Endothelial cell of umbilical vein (primary cell): Measurements from ENCODE around the gene C6orf136. TPM values are rescaled to one million over a fixed set of nuclear protein-coding genes. Genes with fewer than 3 reads are reported as not detected.

ENCODE experiments used
- BruUV-seq: library from RNA; stranded (reverse); fragments of 400-500 nt; replicated peaks from 2 replicates; lab custom pipeline; 2021; lab: Mats Ljungman, UMichigan
- CTCF ChIA-PET: fragments of 300-600, 350-600 bp; sonication (Branson Sonifier 250); formaldehyde crosslinking; loops from one replicate; lab custom pipeline; 2021; ENCODE audit warnings: antibody characterized with exemption, inconsistent platforms; lab: Charles Lee
- POLR2A ChIA-PET: fragments of 300-600, 350-600 bp; sonication (Branson Sonifier 250); formaldehyde crosslinking; loops from one replicate; lab custom pipeline; 2021; ENCODE audit warnings: antibody characterized with exemption, inconsistent platforms; lab: Charles Lee
- DNase-seq: peaks from one replicate; pipeline ENCODE4 v3.0.0-alpha.2; 2011; ENCODE audit warnings: low read depth, low spot score
- FAIRE-seq: peaks from 2 replicates; lab custom pipeline; 2011; peaks lifted over from hg19 to GRCh38; lab: Jason Lieb, UNC
- H2AFZ ChIP-seq: 2 replicates; pipeline ENCODE4 v1.6.0; 2012; ENCODE audit warnings: low read depth, low read length, control low read depth, inconsistent platforms
- H3K27ac ChIP-seq: 2 replicates; pipeline ENCODE4 v1.5.1; 2011; ENCODE audit warnings: low read depth, mild to moderate bottlenecking, control low read depth, low read length, moderate library complexity; ENCODE audit not compliant: insufficient read depth
- H3K27me3 ChIP-seq, 2 experiments: 2 replicates each; pipeline versions ENCODE4 v1.6.0 to v1.6.1; 2011; ENCODE audit warnings: low read length in 2 of 2, mixed read lengths in 1 of 2; ENCODE audit not compliant: control insufficient read depth in 2 of 2, insufficient read depth in 2 of 2
- H3K36me3 ChIP-seq, 2 experiments: 2 replicates in 1 of 2; 3 replicates in 1 of 2; pipeline ENCODE4 v1.5.1; 2011; ENCODE audit warnings: low read length in 2 of 2, mild to moderate bottlenecking in 1 of 2, moderate library complexity in 1 of 2; ENCODE audit not compliant: control insufficient read depth in 2 of 2, insufficient read depth in 2 of 2; ENCODE audit errors: extremely low read depth in 1 of 2
- H3K4me1 ChIP-seq: 3 replicates; pipeline ENCODE4 v1.5.1; 2011; ENCODE audit warnings: mild to moderate bottlenecking, low read length; ENCODE audit not compliant: control insufficient read depth, insufficient read depth; ENCODE audit errors: extremely low read depth
- H3K4me2 ChIP-seq: 2 replicates; pipeline ENCODE4 v1.6.1; 2011; ENCODE audit warnings: low read length, control low read depth, mixed read lengths; ENCODE audit not compliant: insufficient read depth
- H3K4me3 ChIP-seq, 3 experiments: fragments of 200-600 bp in 1 of 3; sonication (generic), shearing (Covaris generic) in 1 of 3; replicated peaks in 1 of 3; 2 replicates each; pipeline ENCODE4 v1.5.1; 2011 to 2016; ENCODE audit warnings: control low read depth in 3 of 3, low read length in 3 of 3, mild to moderate bottlenecking in 2 of 3, inconsistent platforms in 1 of 3, low read depth in 1 of 3, moderate library complexity in 1 of 3; ENCODE audit not compliant: insufficient read depth in 1 of 3
- H3K79me2 ChIP-seq: 2 replicates; pipeline ENCODE4 v1.6.0; 2012; ENCODE audit warnings: low read length, inconsistent platforms; ENCODE audit not compliant: control insufficient read depth, insufficient read depth
- H3K9ac ChIP-seq: replicated peaks from 2 replicates; pipeline ENCODE3; 2011; ENCODE audit warnings: low read length, control low read depth; ENCODE audit not compliant: insufficient read depth; ENCODE audit errors: extremely low read depth
- H3K9me1 ChIP-seq: replicated peaks from 3 replicates; pipeline ENCODE4 v1.6.0; 2011; ENCODE audit warnings: mild to moderate bottlenecking, low read length; ENCODE audit not compliant: control insufficient read depth, insufficient read depth; ENCODE audit errors: extremely low read depth
- H3K9me3 ChIP-seq: replicated peaks from 2 replicates; pipeline ENCODE4 v1.5.1; 2012; ENCODE audit warnings: low read length, inconsistent platforms; ENCODE audit not compliant: control insufficient read depth, insufficient read depth
- H4K20me1 ChIP-seq: replicated peaks from 2 replicates; pipeline ENCODE3; 2011; ENCODE audit warnings: mild to moderate bottlenecking, low read length; ENCODE audit not compliant: control insufficient read depth, insufficient read depth; ENCODE audit errors: extremely low read depth
- CTCF ChIP-seq, 2 donors: IDR thresholded peaks; 1 replicate in 1 of 2; 2 replicates in 1 of 2; pipeline ENCODE4 v1.5.1; 2011; ENCODE audit warnings: low read length in 2 of 2, mild to moderate bottlenecking in 2 of 2, moderate library complexity in 2 of 2, control low read depth in 1 of 2, inconsistent platforms in 1 of 2, low read depth in 1 of 2; ENCODE audit not compliant: insufficient read depth in 1 of 2; ENCODE audit errors: extremely low read depth in 1 of 2
- EZH2 ChIP-seq: IDR thresholded peaks from 2 replicates; pipeline ENCODE4 v1.6.1; 2012; ENCODE audit warnings: borderline replicate concordance, low read depth, mild to moderate bottlenecking, moderate library complexity, low read length, inconsistent platforms; ENCODE audit not compliant: severe bottlenecking
- FOS ChIP-seq: IDR thresholded peaks from 2 replicates; pipeline ENCODE4 v1.6.1; 2011; ENCODE audit warnings: mild to moderate bottlenecking, low read length, moderate library complexity, borderline replicate concordance; ENCODE audit not compliant: insufficient read depth
- MYC ChIP-seq: IDR thresholded peaks from one replicate; pipeline ENCODE4 v1.6.1; 2011; ENCODE audit warnings: mild to moderate bottlenecking, low read depth, low read length
- POLR2AphosphoS5 ChIP-seq: IDR thresholded peaks from 2 replicates; pipeline ENCODE4 v1.6.1; 2012; ENCODE audit warnings: low read depth, mild to moderate bottlenecking, control low read depth, low read length, moderate library complexity; ENCODE audit not compliant: insufficient read depth
- dilution Hi-C: fragments of 300-500 bp; cut with MboI; formaldehyde crosslinking; loops from one replicate; pipeline ENCODE4 v1.15.0; 2019; ENCODE audit warnings: low sequenced_read_pairs; ENCODE audit not compliant: extremely low pct_ligation_motif_present
- intact Hi-C: fragments of 100-400 bp; cut with micrococcal nuclease; formaldehyde crosslinking; loops from one replicate; pipeline ENCODE4 v1.10.0; 2022
- polyA plus RNA-seq, 4 experiments: library from polyadenylated mRNA; depleted of rRNA in 3 of 4; stranded (reverse) in 3 of 4; unstranded in 1 of 4; fragments of >200 nt; gene quantifications; 2 replicates each; pipeline versions ENCODE4 v1.2.1 to v1.2.3, GENCODE V29; 2011 to 2012; ENCODE audit warnings: missing spikeins in 1 of 4
- total RNA-seq: library from RNA; stranded (reverse); gene quantifications from 2 replicates; pipeline ENCODE4 v1.2.3, GENCODE V29; 2021

C6orf136 gene
- total and polyA plus RNA-seq, 2 donors (not counting 3 experiments of a cell fraction or from before 2014, with no cell fraction given) = 19.1 to 21.0 TPM

DNA sequence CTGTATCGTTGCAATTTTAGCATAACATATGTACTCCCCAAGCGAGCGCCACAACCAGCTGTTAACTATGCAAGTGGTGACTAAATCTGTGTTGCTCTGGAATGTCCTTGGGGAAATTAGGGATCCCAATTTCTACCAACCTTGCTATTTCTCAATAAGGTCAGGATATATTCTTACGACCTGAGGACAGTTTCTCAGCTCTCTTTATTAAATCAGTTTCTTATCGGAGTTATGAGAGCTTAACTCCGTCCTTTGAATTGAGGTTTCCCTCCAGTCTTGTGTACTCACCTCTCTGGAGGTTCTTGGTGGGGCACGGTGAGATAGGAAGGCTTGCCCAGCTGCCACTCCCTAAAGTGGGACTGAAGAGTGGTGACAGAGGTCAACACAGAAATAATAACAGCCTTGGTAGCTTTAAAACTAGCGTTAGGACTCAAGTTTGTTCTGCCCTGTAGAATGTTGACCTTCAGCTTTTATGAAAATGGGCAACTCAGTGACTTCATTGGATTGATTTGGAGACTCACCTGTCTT is 28.6 kb upstream of the C6orf136 start:
- CTCF ChIA-PET = interaction anchor here (0.7 to 1.6 kb wide), 4 partner anchors 47 to 113 kb away, joined by 3 to 17 read pairs (median 4); no protein-coding TSS in a partner anchor
- FAIRE-seq (no peak), DNase-seq (no peak)
- POLR2A ChIA-PET = interaction anchor here (0.7 kb wide), 1 partner anchor 13 kb away, joined by 8 read pairs; no protein-coding TSS in a partner anchor
- H3K36me3 ChIP-seq = peaks cover 5 to 11% of the 10 kb centered on the region in 2 experiments
- no peaks in the 10 kb centered on the region for H4K20me1 ChIP-seq
- no peak overlapping the region for H2AFZ ChIP-seq
- peak overlapping the region; percentile 96 for H3K27ac ChIP-seq
- TF ChIP-seq POLR2AphosphoS5 = no peak
- no peak for TF ChIP-seq FOS
- no peak for TF ChIP-seq MYC
- TF ChIP-seq CTCF (IDR thresholded peaks at IDR 0.05; ENCODE audit: extremely low read depth in 1 of 2, insufficient read depth in 1 of 2, low read depth in 1 of 2, low read length in 2 of 2) = no peak
- TF ChIP-seq EZH2 = no peak
- H3K79me2 ChIP-seq = peaks cover 33% of the 10 kb centered on the region
- dilution Hi-C loops (no loop called here), intact Hi-C loops (no loop called here)
- H3K9ac ChIP-seq = peak overlapping the region; percentile 95
- H3K9me1 ChIP-seq = no peaks in the 10 kb centered on the region
- peak overlapping the region; percentile 84 for H3K4me2 ChIP-seq
- no TSS peak for BruUV-seq
- H3K9me3 ChIP-seq = no peaks in the 10 kb centered on the region
- peaks cover 16% of the 10 kb centered on the region for H3K4me1 ChIP-seq
- H3K4me3 ChIP-seq = peak overlapping the region; percentile 35 to 74 (median 73)
- H3K27me3 ChIP-seq = no peaks in the 10 kb centered on the region
